ENCODE data around the gene EIF2S2. TPM values are rescaled to one million over a fixed set of nuclear protein-coding genes. Genes with fewer than 3 reads are reported as not detected.
"Not testable (repeated sequence)": the region's sequence is repeated elsewhere in the genome, so short reads cannot be mapped to it uniquely, and the experiment has no call there.

EIF2S2 gene
- total and polyA plus RNA-seq, 2 experiments from 2014 or later: 40.9 to 75.8 TPM

GRCh38 chr20:34142121-34142520 lies 30.1 kb upstream of the EIF2S2 start:
- WGBS (ENCODE audit: low lambda C conversion rate, missing lambda C conversion rate): 69% methylated on average over 1 of the region's 1 CpG
- no peak overlapping the region for H3K4me3 ChIP-seq

GRCh38 chr20:34141293-34141692 lies 29.2 kb upstream of the EIF2S2 start:
- Histone ChIP-seq H3K79me2 (no peaks in the 10 kb centered on the region), H2AFZ (no peak overlapping the region), H3K27me3 (no peaks in the 10 kb centered on the region), H3K9me3 (ENCODE audit: low read depth) (no peaks in the 10 kb centered on the region), H3K27ac (no peak overlapping the region), H3K4me3 (no peak overlapping the region), H3K9me2 (replicated peaks; ENCODE audit: insufficient read depth) (no peaks in the 10 kb centered on the region), H3K4me2 (no peak overlapping the region), H4K20me1 (ENCODE audit: insufficient read depth, poor library complexity, severe bottlenecking) (no peaks in the 10 kb centered on the region), H3K36me3 (replicated peaks; ENCODE audit: insufficient read depth, low read depth) (no peaks in the 10 kb centered on the region), H3K4me1 (ENCODE audit: insufficient read depth) (no peaks in the 10 kb centered on the region)
- TF ChIP-seq EZH2phosphoT487 (IDR thresholded peaks at IDR 0.05; ENCODE audit: low read depth, severe bottlenecking, unreplicated experiment) (no peak), CTCF (IDR thresholded peaks at IDR 0.05; ENCODE audit: poor library complexity) (no peak), EZH2 (IDR thresholded peaks at IDR 0.05; ENCODE audit: borderline replicate concordance) (no peak)
- DNase-seq (ENCODE audit: low spot score): no peak
- 77% methylated on average over 2 of the region's 2 CpGs for WGBS (ENCODE audit: low lambda C conversion rate, missing lambda C conversion rate)

More at GRCh38 chr20:34142121-34142520, 30.1 kb upstream of the EIF2S2 start:
- Histone ChIP-seq H3K4me2 (no peak overlapping the region), H3K9me3 (ENCODE audit: low read depth) (no peaks in the 10 kb centered on the region), H4K20me1 (ENCODE audit: insufficient read depth, poor library complexity, severe bottlenecking) (no peaks in the 10 kb centered on the region), H2AFZ (no peak overlapping the region), H3K27ac (no peak overlapping the region), H3K4me1 (ENCODE audit: insufficient read depth) (no peaks in the 10 kb centered on the region), H3K9me2 (replicated peaks; ENCODE audit: insufficient read depth) (no peaks in the 10 kb centered on the region), H3K36me3 (replicated peaks; ENCODE audit: insufficient read depth, low read depth) (no peaks in the 10 kb centered on the region), H3K27me3 (no peaks in the 10 kb centered on the region), H3K79me2 (no peaks in the 10 kb centered on the region)
- no peak for DNase-seq (ENCODE audit: low spot score)
- no peak for TF ChIP-seq CTCF (IDR thresholded peaks at IDR 0.05; ENCODE audit: poor library complexity)
- no peak for TF ChIP-seq EZH2phosphoT487 (IDR thresholded peaks at IDR 0.05; ENCODE audit: low read depth, severe bottlenecking, unreplicated experiment)
- no peak for TF ChIP-seq EZH2 (IDR thresholded peaks at IDR 0.05; ENCODE audit: borderline replicate concordance)

- not testable (repeated sequence) for H3K4me3 ChIP-seq; DNase-seq (ENCODE audit: low spot score); H3K4me2 ChIP-seq; H4K20me1 ChIP-seq (ENCODE audit: insufficient read depth, poor library complexity, severe bottlenecking); H3K27ac ChIP-seq; H2AFZ ChIP-seq; H3K9me3 ChIP-seq (ENCODE audit: low read depth); H3K4me1 ChIP-seq (ENCODE audit: insufficient read depth); H3K9me2 ChIP-seq (replicated peaks; ENCODE audit: insufficient read depth); H3K79me2 ChIP-seq; H3K36me3 ChIP-seq (replicated peaks; ENCODE audit: insufficient read depth, low read depth); H3K27me3 ChIP-seq
- 55% methylated on average over 11 of the region's 11 CpGs for WGBS (ENCODE audit: low lambda C conversion rate, missing lambda C conversion rate)
These were observed 23.7 kb upstream of the EIF2S2 start for GRCh38 chr20:34135525-34136275.

- not testable (repeated sequence) for H3K9me3 ChIP-seq (ENCODE audit: low read depth); H2AFZ ChIP-seq; H3K4me3 ChIP-seq; H3K79me2 ChIP-seq; H3K27ac ChIP-seq; H3K9me2 ChIP-seq (replicated peaks; ENCODE audit: insufficient read depth); H3K27me3 ChIP-seq; H3K4me2 ChIP-seq; H4K20me1 ChIP-seq (ENCODE audit: insufficient read depth, poor library complexity, severe bottlenecking); H3K36me3 ChIP-seq (replicated peaks; ENCODE audit: insufficient read depth, low read depth); DNase-seq (ENCODE audit: low spot score); H3K4me1 ChIP-seq (ENCODE audit: insufficient read depth)
- 45% methylated on average over 2 of the region's 4 CpGs for WGBS (ENCODE audit: low lambda C conversion rate, missing lambda C conversion rate)
These were observed 21.4 kb upstream of the EIF2S2 start for GRCh38 chr20:34133365-34133860.

- H2AFZ ChIP-seq; H3K9me2 ChIP-seq (replicated peaks; ENCODE audit: insufficient read depth); DNase-seq (ENCODE audit: low spot score); H3K9me3 ChIP-seq (ENCODE audit: low read depth); H3K4me3 ChIP-seq; H3K4me2 ChIP-seq; H3K27me3 ChIP-seq; H3K27ac ChIP-seq; H4K20me1 ChIP-seq (ENCODE audit: insufficient read depth, poor library complexity, severe bottlenecking); H3K4me1 ChIP-seq (ENCODE audit: insufficient read depth); H3K36me3 ChIP-seq (replicated peaks; ENCODE audit: insufficient read depth, low read depth); H3K79me2 ChIP-seq: not testable (repeated sequence)
- 92% methylated on average over 10 of the region's 21 CpGs for WGBS (ENCODE audit: low lambda C conversion rate, missing lambda C conversion rate)
These were observed 20.9 kb upstream of the EIF2S2 start for GRCh38 chr20:34132943-34133342.

- H3K27ac ChIP-seq; H3K4me1 ChIP-seq (ENCODE audit: insufficient read depth); H4K20me1 ChIP-seq (ENCODE audit: insufficient read depth, poor library complexity, severe bottlenecking); H3K9me2 ChIP-seq (replicated peaks; ENCODE audit: insufficient read depth); H3K79me2 ChIP-seq; H2AFZ ChIP-seq; H3K9me3 ChIP-seq (ENCODE audit: low read depth); H3K27me3 ChIP-seq; H3K36me3 ChIP-seq (replicated peaks; ENCODE audit: insufficient read depth, low read depth); H3K4me2 ChIP-seq; H3K4me3 ChIP-seq; DNase-seq (ENCODE audit: low spot score): not testable (repeated sequence)
- WGBS (ENCODE audit: low lambda C conversion rate, missing lambda C conversion rate): 100% methylated on average over 4 of the region's 26 CpGs
These were observed 20.4 kb upstream of the EIF2S2 start for GRCh38 chr20:34132491-34132890.
